Colon (tissue), 2 donors: ENCODE data around the gene KRTAP12-3.
"Not testable (repeated sequence)": the region's sequence is repeated elsewhere in the genome, so short reads cannot be mapped to it uniquely, and the experiment has no call there.

ENCODE experiments used
- FAIRE-seq: peaks from 2 replicates; lab custom pipeline; 2012; peaks lifted over from hg19 to GRCh38; lab: Jason Lieb, UNC
- donor health status: control.
- donor health status: control.

KRTAP12-3 gene

DNA sequence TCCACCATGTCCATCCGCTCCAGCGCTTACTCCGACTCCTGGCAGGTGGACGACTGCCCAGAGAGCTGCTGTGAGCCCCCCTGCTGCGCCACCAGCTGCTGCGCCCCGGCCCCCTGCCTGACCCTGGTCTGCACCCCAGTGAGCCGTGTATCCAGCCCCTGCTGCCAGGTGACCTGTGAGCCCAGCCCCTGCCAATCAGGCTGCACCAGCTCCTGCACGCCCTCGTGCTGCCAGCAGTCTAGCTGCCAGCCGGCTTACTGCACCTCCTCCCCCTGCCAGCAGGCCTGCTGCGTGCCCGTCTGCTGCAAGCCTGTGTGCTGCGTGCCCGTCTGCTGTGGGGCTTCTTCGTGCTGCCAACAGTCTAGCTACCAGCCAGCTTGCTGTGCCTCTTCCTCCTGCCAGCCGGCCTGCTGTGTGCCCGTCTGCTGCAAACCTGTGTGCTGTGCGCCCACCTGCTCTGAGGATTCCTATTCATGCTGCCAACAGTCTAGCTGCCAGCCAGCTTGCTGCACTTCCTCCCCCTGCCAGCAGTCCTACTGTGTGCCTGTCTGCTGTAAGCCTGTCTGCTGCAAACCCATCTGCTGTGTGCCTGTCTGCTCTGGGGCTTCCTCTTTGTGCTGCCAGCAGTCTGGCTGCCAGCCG is 30.4 kb upstream of the KRTAP12-3 start:
- not testable (repeated sequence) for FAIRE-seq

- FAIRE-seq = not testable (repeated sequence)
These were observed 29.9 kb upstream of the KRTAP12-3 start for GRCh38 chr21:44627831-44628233.

DNA sequence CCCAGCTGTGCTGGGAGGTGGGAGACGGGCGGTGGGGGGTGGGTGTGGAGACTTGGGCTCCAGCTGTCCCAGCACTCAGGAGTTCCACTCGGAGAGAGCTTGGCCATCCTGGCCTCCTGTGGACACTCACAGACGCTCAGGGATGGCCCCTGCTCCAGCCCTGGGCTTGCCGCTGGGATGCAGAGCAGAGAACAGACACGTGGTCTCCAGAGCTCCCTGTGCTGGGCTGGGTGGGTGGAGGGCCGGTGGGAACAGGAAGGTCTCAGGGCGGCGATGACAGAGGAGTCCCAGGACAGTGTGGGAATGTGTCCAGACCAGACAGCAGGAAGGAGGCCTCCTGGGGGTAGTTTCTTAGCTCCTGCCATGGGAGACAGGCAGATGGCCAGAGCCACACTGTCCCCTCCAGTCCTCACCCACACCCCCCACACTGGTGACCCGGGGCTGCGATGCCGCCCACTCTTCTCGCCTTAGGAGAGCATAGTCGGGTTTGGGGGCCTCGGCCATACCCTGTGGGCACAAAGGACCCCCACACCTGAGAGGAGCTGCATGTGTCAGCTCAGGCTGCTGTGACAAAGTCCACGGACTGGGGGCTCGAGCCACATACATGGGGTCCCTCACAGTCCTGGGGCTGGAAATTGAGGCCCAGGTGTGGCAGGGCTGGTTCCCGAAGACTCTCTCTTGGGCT is 28.9 kb upstream of the KRTAP12-3 start:
- FAIRE-seq = no peak

DNA sequence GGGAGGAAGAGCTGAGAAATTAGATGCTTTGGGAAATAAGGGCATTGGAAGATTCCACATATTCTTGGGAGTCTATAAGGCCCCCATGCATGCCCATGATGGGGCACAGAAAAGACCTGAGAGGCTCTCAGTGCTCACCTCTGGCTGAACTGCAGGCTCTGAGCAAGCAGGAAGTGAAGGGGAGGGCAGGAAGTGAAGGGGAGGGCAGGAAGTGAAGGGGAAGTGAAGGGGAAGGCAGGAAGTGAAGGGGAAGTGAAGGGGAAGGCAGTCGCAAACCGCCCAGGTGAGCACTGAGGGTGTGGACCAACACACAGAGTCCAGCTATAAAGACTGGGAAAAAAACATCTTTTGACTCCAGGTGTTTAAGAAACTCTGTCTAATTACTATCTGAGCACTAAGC is 27.3 kb upstream of the KRTAP12-3 start:
- FAIRE-seq = no peak

DNA sequence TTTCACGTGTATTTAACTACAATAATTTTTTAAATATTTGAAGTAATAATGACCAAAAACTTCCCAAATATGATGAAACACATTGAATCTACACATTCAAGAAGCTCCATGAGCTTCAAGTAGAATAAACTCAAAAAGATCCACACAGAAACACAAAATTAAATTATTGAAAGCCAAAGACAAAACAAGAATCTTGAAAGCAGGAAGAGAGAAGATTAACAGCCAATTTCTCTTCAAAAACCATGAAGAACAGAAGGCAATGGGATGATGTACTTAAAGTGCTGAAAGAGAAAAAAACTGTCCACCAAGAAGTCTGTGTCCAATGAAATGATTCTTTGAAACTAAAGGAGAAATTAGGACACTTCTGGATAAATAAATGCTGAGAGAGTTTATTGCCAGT is 25.7 kb upstream of the KRTAP12-3 start:
- no peak for FAIRE-seq

DNA sequence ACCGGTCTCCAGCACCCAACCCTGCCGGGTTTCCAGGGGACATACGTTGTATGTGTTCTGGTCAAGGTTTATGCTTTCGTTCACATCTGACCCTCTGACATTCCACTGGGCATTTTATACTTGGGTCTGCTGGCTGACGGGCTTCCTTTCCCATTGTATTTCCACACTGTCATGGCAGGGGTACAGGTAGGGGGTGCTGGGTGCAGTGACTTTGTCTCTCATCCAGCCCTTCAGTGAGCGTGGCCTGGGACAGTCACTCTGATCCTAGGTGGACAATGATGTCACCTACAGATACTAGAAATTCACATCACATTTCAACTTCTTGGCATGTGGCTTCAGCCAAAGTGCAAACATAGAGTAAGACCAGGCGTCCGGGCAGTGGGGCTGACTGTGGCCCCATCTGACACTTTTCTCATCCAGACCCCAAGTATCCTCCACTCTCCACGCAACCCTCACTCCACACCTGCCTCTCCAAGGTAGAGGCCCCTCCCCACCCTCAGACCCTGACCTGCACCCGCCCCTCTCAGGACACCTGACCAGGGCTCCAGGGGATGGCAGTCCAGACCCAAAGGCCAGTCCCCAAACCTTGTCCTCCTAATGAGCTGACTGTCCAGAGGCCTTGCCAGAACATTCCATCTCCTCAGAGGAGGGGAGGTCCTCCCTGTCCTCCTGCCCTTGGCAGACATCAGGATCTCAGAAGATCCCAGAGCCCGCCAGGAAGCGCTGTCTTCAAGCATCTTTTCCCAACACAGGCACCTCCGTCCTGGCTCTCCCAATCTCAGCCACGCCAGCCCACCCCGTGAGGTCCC is 21.3 kb upstream of the KRTAP12-3 start:
- no peak for FAIRE-seq

- no peak for FAIRE-seq
These were observed 20.5 kb upstream of the KRTAP12-3 start, which contains the start of gene KRTAP10-10 for GRCh38 chr21:44637018-44637850. Gene KRTAP10-10, plus strand, starts transcription at chr21:44637356. Its CDS starts 62 bp downstream, at chr21:44637418.

- FAIRE-seq = not testable (repeated sequence)
These were observed 19.8 kb upstream of the KRTAP12-3 start for GRCh38 chr21:44637851-44638348.

DNA sequence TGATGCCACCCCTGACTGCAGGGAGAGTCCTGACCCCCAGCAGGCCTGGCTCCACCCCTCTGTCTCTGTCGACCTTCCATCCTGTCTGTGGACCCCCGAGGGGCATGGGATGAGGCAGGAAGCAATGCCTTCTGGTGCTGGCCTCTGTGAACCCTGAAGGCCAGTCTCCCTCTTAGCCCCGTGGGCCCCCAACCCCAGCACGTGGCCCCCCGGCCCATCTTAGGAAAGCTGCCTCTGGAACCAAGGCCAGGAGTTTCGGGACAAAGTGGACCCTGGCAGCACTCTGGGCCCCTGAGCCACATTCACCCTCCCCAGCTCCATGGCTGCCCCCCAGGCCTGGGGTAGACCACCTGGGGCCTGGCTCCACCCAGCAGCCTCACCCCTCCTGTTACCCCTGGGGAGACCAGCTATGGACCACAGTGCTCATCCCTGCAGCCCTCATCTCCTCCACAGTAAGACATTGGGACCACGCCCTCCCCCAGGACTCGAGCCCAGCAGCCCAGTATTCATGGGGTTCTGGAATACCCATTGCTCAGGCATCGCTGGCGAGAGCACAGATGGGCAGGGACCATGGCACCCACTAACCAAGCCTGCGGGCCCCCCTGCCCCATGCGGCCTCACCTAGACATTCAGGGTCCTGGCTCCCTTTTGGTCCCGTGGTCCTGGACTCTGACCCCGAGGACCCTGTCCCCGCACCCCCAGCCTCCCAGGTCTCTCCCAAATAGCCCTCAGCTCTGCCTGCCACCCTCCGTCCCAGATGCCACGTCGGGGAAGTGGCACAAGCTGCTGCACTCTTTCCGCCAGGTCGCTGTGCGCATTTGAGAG is 19.0 kb upstream of the KRTAP12-3 start:
- not testable (repeated sequence) for FAIRE-seq

DNA sequence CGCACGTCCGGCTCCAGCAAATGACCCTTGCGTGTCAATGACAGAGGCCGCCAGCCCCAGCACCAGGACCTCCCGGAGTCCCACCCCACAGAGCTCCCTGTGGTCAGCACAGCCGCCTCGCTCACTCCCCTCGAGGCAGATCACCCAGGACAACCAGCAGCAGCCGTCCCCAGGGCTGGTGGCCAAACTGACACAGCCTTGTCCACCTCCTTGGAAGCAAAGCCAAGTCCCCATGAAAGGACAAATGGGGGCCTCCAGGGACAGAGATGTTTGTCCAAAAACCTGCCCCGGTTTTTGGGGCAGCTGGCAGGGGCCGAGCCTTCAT is 18.4 kb upstream of the KRTAP12-3 start:
- no peak for FAIRE-seq

DNA sequence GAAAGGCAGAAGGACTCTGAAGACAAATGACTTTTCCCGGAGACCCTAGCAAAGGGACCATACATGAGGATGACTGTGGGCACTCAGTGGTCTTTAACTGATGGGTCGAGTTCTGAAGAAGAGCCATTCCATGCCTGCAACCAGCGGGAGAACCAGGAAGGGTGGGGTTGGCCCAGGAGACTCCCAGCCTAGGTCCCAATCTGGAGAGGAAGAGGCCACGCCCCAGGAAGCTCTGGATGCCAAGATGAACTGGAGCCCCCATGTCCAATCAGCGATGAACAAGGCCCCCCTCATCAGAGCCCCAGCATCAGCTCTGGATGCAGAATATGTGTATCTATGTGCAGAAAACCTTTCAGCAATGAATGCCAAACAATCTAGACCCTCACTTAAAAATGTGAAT is 17.0 kb upstream of the KRTAP12-3 start:
- FAIRE-seq = no peak

GRCh38 chr21:44643741-44644310 is 13.9 kb upstream of the KRTAP12-3 start:
- FAIRE-seq = no peak

GRCh38 chr21:44644878-44645277 is 12.9 kb upstream of the KRTAP12-3 start:
- no peak for FAIRE-seq

DNA sequence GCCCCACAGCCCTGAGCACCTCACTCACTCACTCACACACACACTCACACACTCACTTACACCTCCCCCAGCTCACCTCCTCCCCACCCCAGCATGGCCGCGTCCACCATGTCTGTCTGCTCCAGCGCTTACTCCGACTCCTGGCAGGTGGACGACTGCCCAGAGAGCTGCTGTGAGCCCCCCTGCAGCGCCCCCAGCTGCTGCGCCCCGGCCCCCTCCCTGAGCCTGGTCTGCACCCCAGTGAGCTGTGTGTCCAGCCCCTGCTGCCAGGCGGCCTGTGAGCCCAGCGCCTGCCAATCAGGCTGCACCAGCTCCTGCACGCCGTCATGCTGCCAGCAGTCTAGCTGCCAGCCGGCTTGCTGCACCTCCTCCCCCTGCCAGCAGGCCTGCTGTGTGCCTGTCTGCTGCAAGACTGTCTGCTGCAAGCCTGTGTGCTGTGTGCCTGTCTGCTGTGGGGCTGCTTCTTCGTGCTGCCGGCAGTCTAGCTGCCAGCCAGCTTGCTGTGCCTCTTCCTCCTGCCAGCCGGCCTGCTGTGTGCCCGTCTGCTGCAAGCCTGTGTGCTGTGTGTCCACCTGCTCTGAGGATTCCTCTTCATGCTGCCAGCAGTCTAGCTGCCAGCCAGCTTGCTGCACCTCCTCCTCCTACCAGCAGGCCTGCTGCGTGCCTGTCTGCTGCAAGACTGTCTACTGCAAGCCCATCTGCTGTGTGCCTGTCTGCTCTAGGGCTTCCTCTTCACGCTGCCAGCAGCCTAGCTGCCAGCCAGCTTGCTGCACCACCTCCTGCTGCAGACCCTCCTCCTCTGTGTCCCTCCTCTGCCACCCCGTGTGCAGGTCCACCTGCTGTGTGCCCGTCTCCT is 11.1 kb upstream of the KRTAP12-3 start, which contains the start of gene KRTAP10-11:
KRTAP10-11 (plus strand) TSS at position 49 of the 856 bp plus-strand sequence; CDS start at position 94, 45 bp downstream.
- FAIRE-seq = not testable (repeated sequence)

DNA sequence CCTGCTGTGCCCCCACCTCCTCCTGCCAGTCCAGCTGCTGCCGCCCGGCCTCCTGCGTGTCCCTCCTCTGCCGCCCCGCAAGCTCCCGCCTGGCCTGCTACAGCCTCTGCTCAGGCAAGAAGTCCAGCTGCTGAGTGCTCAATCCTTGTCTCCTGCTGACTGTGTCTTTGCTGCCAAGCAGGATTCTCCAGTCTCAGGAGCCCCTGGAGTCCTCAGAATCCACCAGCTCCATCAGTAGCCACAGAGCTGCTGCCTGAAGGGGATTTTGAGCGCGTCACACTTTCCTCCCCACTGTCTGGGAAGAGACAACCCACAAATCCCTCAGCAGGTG is 10.5 kb upstream of the KRTAP12-3 start:
- no peak for FAIRE-seq

DNA sequence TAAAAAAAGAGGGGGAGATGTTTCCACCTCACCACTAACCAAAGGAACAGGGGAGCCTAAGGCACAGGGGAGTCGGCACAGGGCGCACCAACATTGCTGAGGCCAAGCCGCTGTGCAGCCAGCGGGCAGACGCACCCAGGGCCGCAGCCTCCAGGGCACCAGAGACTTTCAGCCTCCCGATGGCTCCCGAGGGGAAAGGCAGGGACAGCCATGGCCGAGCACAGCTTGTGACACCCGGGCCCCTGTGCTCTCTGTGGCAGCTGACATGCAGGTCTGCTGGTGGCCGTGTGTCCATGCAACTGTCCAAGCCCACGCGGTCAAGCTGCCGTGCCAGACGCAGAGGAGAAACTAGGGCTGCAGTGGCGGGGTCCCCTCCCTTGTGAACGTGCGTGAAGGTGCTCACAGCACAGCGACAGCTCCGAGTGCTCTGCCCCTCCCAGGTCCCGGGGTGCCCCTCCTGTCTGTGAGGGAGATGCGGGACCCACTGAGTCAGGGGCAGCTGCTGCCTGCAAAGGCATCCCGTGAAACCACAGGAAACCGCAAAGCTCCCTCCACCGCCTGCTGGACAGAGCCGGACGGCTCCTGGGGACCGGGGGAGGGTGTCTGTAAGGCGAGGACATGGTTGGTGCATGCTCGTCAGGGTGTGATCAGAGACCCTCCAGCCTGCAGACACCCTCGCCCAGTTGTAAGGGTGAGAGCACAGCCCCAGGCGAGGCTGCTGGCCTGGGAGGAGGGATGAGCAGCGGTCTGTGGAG is 9.0 kb upstream of the KRTAP12-3 start:
- no peak for FAIRE-seq

GRCh38 chr21:44649521-44650100 is 8.1 kb upstream of the KRTAP12-3 start:
- no peak for FAIRE-seq

GRCh38 chr21:44650265-44650972 is 7.3 kb upstream of the KRTAP12-3 start:
- FAIRE-seq = no peak
